HepG2 (cell line): ENCODE results near the gene RBM12. TPM values are rescaled to one million over a fixed set of nuclear protein-coding genes. Genes with fewer than 3 reads are reported as not detected.

Experiments used
- ELF3 ChIP-seq: IDR thresholded peaks from 2 replicates; pipeline ENCODE4 v1.6.1; 2016; ENCODE audit warnings: missing genetic modification reagents, missing compliant biosample characterization
- FOXC1 ChIP-seq: sonication (generic); formaldehyde crosslinking; IDR thresholded peaks from 2 replicates; pipeline ENCODE4 v1.8.0; 2022; ENCODE audit warnings: mild to moderate bottlenecking, missing genetic modification reagents, borderline replicate concordance
- FOXO1 ChIP-seq: sonication (generic); formaldehyde crosslinking; IDR thresholded peaks from 2 replicates; pipeline ENCODE4 v1.4.0; 2020; ENCODE audit warnings: missing genetic modification reagents
- KLF11 ChIP-seq: IDR thresholded peaks from 2 replicates; pipeline ENCODE4 v1.6.1; 2016; ENCODE audit warnings: missing compliant biosample characterization
- KLF16 ChIP-seq, 2 experiments: sonication (generic) in 1 of 2; formaldehyde crosslinking in 1 of 2; IDR thresholded peaks; 2 replicates each; pipeline versions ENCODE4 v1.6.1 to v1.8.0; 2016 to 2023; ENCODE audit warnings: missing genetic modification reagents in 2 of 2, missing compliant biosample characterization in 1 of 2
- NR2F2 ChIP-seq: IDR thresholded peaks from 2 replicates; pipeline ENCODE4 v1.6.1; 2012; ENCODE audit warnings: low read depth, inconsistent platforms, borderline replicate concordance
- NRL ChIP-seq: sonication (generic); formaldehyde crosslinking; IDR thresholded peaks from 2 replicates; pipeline ENCODE4 v1.5.0; 2020; ENCODE audit warnings: missing genetic modification reagents, mild to moderate bottlenecking, moderate library complexity, borderline replicate concordance
- PCBP1 ChIP-seq: fragments of 200-400 bp; formaldehyde crosslinking; IDR thresholded peaks from 2 replicates; pipeline ENCODE4 v1.6.1; 2017; ENCODE audit warnings: mild to moderate bottlenecking, low read depth, low read length, borderline replicate concordance
- PHF20 ChIP-seq: sonication (generic); formaldehyde crosslinking; IDR thresholded peaks from 2 replicates; pipeline ENCODE4 v1.5.0; 2020; ENCODE audit warnings: mild to moderate bottlenecking, missing genetic modification reagents
- PTBP1 ChIP-seq: fragments of 200-400 bp; formaldehyde crosslinking; IDR thresholded peaks from 2 replicates; pipeline ENCODE4 v1.6.1; 2018; ENCODE audit warnings: low read length, low read depth; ENCODE audit not compliant: poor library complexity, severe bottlenecking
- RNF219 ChIP-seq: sonication (generic); formaldehyde crosslinking; IDR thresholded peaks from 2 replicates; pipeline ENCODE4 v1.5.0; 2020; ENCODE audit warnings: mild to moderate bottlenecking, missing genetic modification reagents
- SIX1 ChIP-seq: sonication (generic); formaldehyde crosslinking; IDR thresholded peaks from 2 replicates; pipeline ENCODE4 v1.4.0; 2020; ENCODE audit warnings: missing genetic modification reagents, borderline replicate concordance
- SUZ12 ChIP-seq: fragments of 150-350 bp; IDR thresholded peaks from 2 replicates; pipeline ENCODE4 v1.6.1; 2014; ENCODE audit warnings: low read depth, low read length
- TEAD3 ChIP-seq: optimal IDR thresholded peaks from 2 replicates; pipeline ENCODE3; 2016; ENCODE audit warnings: borderline replicate concordance
- ZBTB25 ChIP-seq: IDR thresholded peaks from 2 replicates; pipeline ENCODE4 v1.6.1; 2018; ENCODE audit warnings: missing genetic modification reagents
- ZNF17 ChIP-seq: sonication (generic); formaldehyde crosslinking; IDR thresholded peaks from 2 replicates; pipeline ENCODE4 v1.5.0; 2020; ENCODE audit warnings: mild to moderate bottlenecking, missing genetic modification reagents
- ZNF232 ChIP-seq: sonication (generic); formaldehyde crosslinking; IDR thresholded peaks from 2 replicates; pipeline ENCODE4 v1.4.0; 2020; ENCODE audit warnings: missing genetic modification reagents, borderline replicate concordance
- ZNF326 ChIP-seq: sonication (generic); formaldehyde crosslinking; IDR thresholded peaks from 2 replicates; pipeline ENCODE4 v1.4.0; 2020; ENCODE audit warnings: missing genetic modification reagents, borderline replicate concordance
- ZNF329 ChIP-seq: sonication (generic); formaldehyde crosslinking; IDR thresholded peaks from 2 replicates; pipeline ENCODE4 v1.9.0; 2021; ENCODE audit warnings: low read depth, mild to moderate bottlenecking, missing genetic modification reagents
- ZNF431 ChIP-seq: sonication (generic); formaldehyde crosslinking; IDR thresholded peaks from 2 replicates; pipeline ENCODE4 v1.9.0; 2022; ENCODE audit warnings: missing genetic modification reagents, low read depth, mild to moderate bottlenecking, borderline replicate concordance
- ZNF547 ChIP-seq: sonication (generic); formaldehyde crosslinking; IDR thresholded peaks from 2 replicates; pipeline ENCODE4 v1.5.1; 2020; ENCODE audit warnings: mild to moderate bottlenecking, missing genetic modification reagents
- ZNF710 ChIP-seq: sonication (generic); formaldehyde crosslinking; IDR thresholded peaks from 2 replicates; pipeline ENCODE4 v1.5.0; 2020; ENCODE audit warnings: mild to moderate bottlenecking, missing genetic modification reagents, borderline replicate concordance
- ZNF816 ChIP-seq: sonication (generic); formaldehyde crosslinking; IDR thresholded peaks from 2 replicates; pipeline ENCODE4 v1.8.0; 2022; ENCODE audit warnings: missing genetic modification reagents, mild to moderate bottlenecking, borderline replicate concordance
- polyA plus RNA-seq, 8 experiments: library from polyadenylated mRNA; depleted of rRNA in 3 of 8; stranded (reverse) in 7 of 8; unstranded in 1 of 8; fragments of >200 nt; fragmentation: Illumina TruSeq in 4 of 8; extraction: Trizol in 4 of 8; gene quantifications; 2 replicates each; pipeline versions ENCODE4 v1.2.1 to v1.2.3, GENCODE V29; 2011 to 2016; ENCODE audit warnings: low read depth in 4 of 8, missing spikeins in 1 of 8, mixed read lengths in 1 of 8; ENCODE audit not compliant: insufficient read depth in 1 of 8
- total RNA-seq, 5 experiments: library from RNA; depleted of rRNA; stranded (reverse); fragments of >200 nt; fragmentation: Illumina TruSeq; extraction: Trizol; gene quantifications; 2 replicates each; pipeline ENCODE4 v1.2.3, GENCODE V29; 2016; ENCODE audit warnings: low read depth in 1 of 5

The RBM12 gene
- total and polyA plus RNA-seq, 2 of the 13 experiments (the other 11 are each of a cell fraction or from before 2014, with no cell fraction given) = 97.9 to 104 TPM

GRCh38 chr20:35702051-35702823 lies 37.5 kb upstream of the RBM12 start (continued):
- no peak for TF ChIP-seq ZNF710
- no peak for TF ChIP-seq PCBP1
- no peak for TF ChIP-seq RNF219 (CRISPR knock-in tag)
- TF ChIP-seq ZNF816 (CRISPR knock-in tag) = no peak
- TF ChIP-seq ZNF232 (CRISPR knock-in tag) = no peak
- no peak for TF ChIP-seq ZNF431 (CRISPR knock-in tag)
- no peak for TF ChIP-seq ZNF326
- TF ChIP-seq FOXC1 = 0 out of 2 replicates have a peak, but pooled peaks have one; percentile 34
- TF ChIP-seq KLF11 (CRISPR knock-in tag) = no peak
- no peak for TF ChIP-seq ZNF17
- peak; percentile 54; the same call in 1 of the 2 replicates for TF ChIP-seq FOXO1
- peak; percentile 67; the same call in 1 of the 2 replicates for TF ChIP-seq ZNF547 (CRISPR knock-in tag)
- no peak for TF ChIP-seq ELF3 (CRISPR knock-in tag)
- TF ChIP-seq NRL (CRISPR knock-in tag) = no peak
- no peak; the same call in 1 of the 2 replicates for TF ChIP-seq PHF20 (CRISPR knock-in tag)
- no peak for TF ChIP-seq TEAD3 (CRISPR knock-in tag)
- no peak for TF ChIP-seq SUZ12
- no peak for TF ChIP-seq SIX1 (CRISPR knock-in tag)
- no peak for TF ChIP-seq ZNF329 (CRISPR knock-in tag)
- no peak; the same call in 1 of the 2 replicates for TF ChIP-seq ZBTB25 (CRISPR knock-in tag)
- no peak for TF ChIP-seq NR2F2
- no peak for TF ChIP-seq KLF16 (CRISPR knock-in tag; IDR thresholded peaks at IDR 0.05)
- TF ChIP-seq PTBP1 = no peak
